OCI-LY7 (cell line): ENCODE data around the gene MED15. TPM values are rescaled to one million over a fixed set of nuclear protein-coding genes. Genes with fewer than 3 reads are reported as not detected.

Experiments
- BruUV-seq: library from RNA; stranded (reverse); fragments of 400-500 nt; replicated peaks from 2 replicates; lab custom pipeline; 2021; lab: Mats Ljungman, UMichigan
- CTCF ChIA-PET: fragments of 300-600 bp; sonication (Branson Sonifier 250); formaldehyde crosslinking; loops from one replicate; lab custom pipeline; 2022; ENCODE audit warnings: antibody characterized with exemption; ENCODE audit not compliant: unreplicated experiment; lab: Charles Lee
- POLR2A ChIA-PET: fragments of 300-600 bp; sonication (Branson Sonifier 250); formaldehyde crosslinking; loops from one replicate; lab custom pipeline; 2022; ENCODE audit warnings: antibody characterized with exemption; lab: Charles Lee
- DNase-seq: peaks from one replicate; pipeline ENCODE4 v3.0.0-alpha.2; 2015; ENCODE audit warnings: low spot score
- H2AFZ ChIP-seq: fragments of 200-600 bp; sonication (generic), shearing (Covaris generic); 2 replicates; pipeline ENCODE4 v1.6.1; 2014; ENCODE audit warnings: mild to moderate bottlenecking, antibody characterized with exemption, low read length, moderate library complexity
- H3K27ac ChIP-seq: fragments of 200-600 bp; sonication (generic); 2 replicates; pipeline ENCODE4 v1.5.1; 2014; ENCODE audit warnings: mixed run types, low read depth, mild to moderate bottlenecking, moderate library complexity, low read length, inconsistent platforms; ENCODE audit not compliant: poor library complexity, severe bottlenecking
- H3K36me3 ChIP-seq: fragments of 200-600 bp; sonication (generic); 2 replicates; pipeline ENCODE4 v1.6.1; 2014; ENCODE audit warnings: mild to moderate bottlenecking, antibody characterized with exemption, low read length, moderate library complexity, mixed read lengths; ENCODE audit not compliant: insufficient read depth
- H3K4me1 ChIP-seq: fragments of 200-600 bp; sonication (generic); 2 replicates; pipeline ENCODE4 v1.5.1; 2014; ENCODE audit warnings: mild to moderate bottlenecking, low read length; ENCODE audit not compliant: insufficient read depth, poor library complexity, severe bottlenecking
- H3K4me2 ChIP-seq: fragments of 200-600 bp; sonication (generic); 2 replicates; pipeline ENCODE4 v1.6.1; 2014; ENCODE audit warnings: mild to moderate bottlenecking, low read length
- H3K4me3 ChIP-seq: fragments of 200-600 bp; sonication (generic); 2 replicates; pipeline ENCODE4 v1.5.1; 2014; ENCODE audit warnings: mild to moderate bottlenecking, low read depth, low read length; ENCODE audit not compliant: poor library complexity, severe bottlenecking
- H3K79me2 ChIP-seq: fragments of 200-600 bp; sonication (generic); 2 replicates; pipeline ENCODE4 v1.6.1; 2016; ENCODE audit warnings: low read depth, mild to moderate bottlenecking, low read length, moderate library complexity, mixed read lengths; ENCODE audit not compliant: insufficient read depth
- H3K9me2 ChIP-seq: fragments of 200-600 bp; sonication (generic); 2 replicates; pipeline ENCODE4 v1.6.1; 2016; ENCODE audit warnings: mild to moderate bottlenecking, low read length, mixed read lengths; ENCODE audit not compliant: insufficient read depth
- H3K9me3 ChIP-seq: fragments of 200-600 bp; sonication (generic); 2 replicates; pipeline ENCODE4 v1.6.1; 2014; ENCODE audit warnings: mild to moderate bottlenecking, mixed run types, low read length, mixed read lengths
- H4K20me1 ChIP-seq: fragments of 200-600 bp; sonication (generic); 2 replicates; pipeline ENCODE4 v1.6.1; 2014; ENCODE audit warnings: mild to moderate bottlenecking, antibody characterized with exemption, low read length, moderate library complexity, mixed read lengths; ENCODE audit not compliant: insufficient read depth
- CTCF ChIP-seq: fragments of 200-600 bp; sonication (generic); conservative IDR thresholded peaks from 2 replicates; pipeline ENCODE4 v1.5.1; 2014; ENCODE audit warnings: mild to moderate bottlenecking, antibody characterized with exemption, low read length, moderate library complexity, mixed read lengths
- EZH2phosphoT487 ChIP-seq: fragments of 200-600 bp; sonication (generic); IDR thresholded peaks from 2 replicates; pipeline ENCODE4 v1.6.1; 2018; ENCODE audit warnings: low read depth, borderline replicate concordance, mild to moderate bottlenecking, mixed run types, antibody characterized with exemption, low read length, moderate library complexity, mixed read lengths
- intact Hi-C: fragments of 100-400 bp; cut with micrococcal nuclease; formaldehyde crosslinking; loops from one replicate; pipeline ENCODE4 v1.10.0; 2022; ENCODE audit not compliant: unreplicated experiment
- total RNA-seq, 2 experiments: library from RNA; depleted of rRNA in 1 of 2; stranded (reverse); fragments of >200 nt in 1 of 2; shearing (Covaris generic) in 1 of 2; gene quantifications; 2 replicates each; pipeline ENCODE4 v1.2.3, GENCODE V29; 2014 to 2022

The MED15 gene
- total RNA-seq, 2 experiments from 2014 or later: 28.7 to 79.2 TPM

GRCh38 chr22:20511578-20512229 lies 4.3 kb downstream of the MED15 start:
- ChIA-PET CTCF (interaction anchor here (0.6 kb wide), 1 partner anchor 130 kb away, joined by 4 read pairs; no protein-coding TSS in a partner anchor), POLR2A (interaction anchor here (0.7 to 1.6 kb wide), 3 partner anchors 15 to 620 kb away, joined by 3 to 5 read pairs (median 4); no protein-coding TSS in a partner anchor)
- no peak overlapping the region for H3K4me2 ChIP-seq
- H3K36me3 ChIP-seq: peaks cover 43% of the 10 kb centered on the region
- BruUV-seq: no TSS peak
- DNase-seq: no peak
- peaks cover 80% of the 10 kb centered on the region for H3K79me2 ChIP-seq
- H3K4me3 ChIP-seq: no peak overlapping the region
- H3K4me1 ChIP-seq: peaks cover 36% of the 10 kb centered on the region
- no peak overlapping the region for H3K27ac ChIP-seq
- intact Hi-C loops: no loop called here
- H3K9me3 ChIP-seq: no peaks in the 10 kb centered on the region
- H4K20me1 ChIP-seq: peaks cover 30% of the 10 kb centered on the region
- TF ChIP-seq EZH2phosphoT487 (no peak), CTCF (no peak)
- no peak overlapping the region for H2AFZ ChIP-seq
- no peaks in the 10 kb centered on the region for H3K9me2 ChIP-seq

- TF ChIP-seq CTCF: no peak
- POLR2A ChIA-PET: interaction anchor here (0.9 kb wide), 1 partner anchor 16 kb away, joined by 3 read pairs; no protein-coding TSS in a partner anchor
- CTCF ChIA-PET: no interaction called here
Measured at GRCh38 chr22:20514658-20515406, 7.4 kb downstream of the MED15 start.

More at GRCh38 chr22:20514658-20515406, 7.4 kb downstream of the MED15 start:
- H4K20me1 ChIP-seq: peaks cover 20% of the 10 kb centered on the region
- H3K4me2 ChIP-seq: no peak overlapping the region
- H3K4me3 ChIP-seq: no peak overlapping the region
- H3K9me3 ChIP-seq: no peaks in the 10 kb centered on the region
- peaks cover 65% of the 10 kb centered on the region for H3K79me2 ChIP-seq
- H3K4me1 ChIP-seq: peaks cover 18% of the 10 kb centered on the region
- intact Hi-C loops: loop anchor here (5.0 kb wide), 1 partner anchor 37 kb away; no protein-coding TSS in a partner anchor
- BruUV-seq: no TSS peak
- no peak overlapping the region for H3K27ac ChIP-seq
- peaks cover 60% of the 10 kb centered on the region for H3K36me3 ChIP-seq
- no peak for DNase-seq
- no peak overlapping the region for H2AFZ ChIP-seq
- no peaks in the 10 kb centered on the region for H3K9me2 ChIP-seq
